Aorta (tissue), 5 donors: Measurements from ENCODE around the gene STK32A. TPM values are rescaled to one million over a fixed set of nuclear protein-coding genes. Genes with fewer than 3 reads are reported as not detected.
"Not testable (repeated sequence)": the region's sequence is repeated elsewhere in the genome, so short reads cannot be mapped to it uniquely, and the experiment has no call there.

Source experiments
- ATAC-seq: fragments of 200-7000 bp; cut with Tn5 transposase; one replicate; pipeline ENCODE4 v1.9.1; 2022; ENCODE audit warnings: moderate library complexity; ENCODE audit not compliant: low FRiP score
- DNase-seq, 2 donors: peaks; one replicate each; pipeline ENCODE4 v3.0.0-alpha.2; 2020
- H3K27ac ChIP-seq, 2 donors: one replicate each; pipeline ENCODE4 v1.5.1; 2013; ENCODE audit warnings: low read length in 2 of 2, mild to moderate bottlenecking in 2 of 2, moderate library complexity in 2 of 2, control low read depth in 1 of 2, inconsistent platforms in 1 of 2, low read depth in 1 of 2
- H3K27me3 ChIP-seq, 2 donors: one replicate each; pipeline ENCODE4 v1.6.1; 2013; ENCODE audit warnings: control low read depth in 1 of 2, low read length in 1 of 2, mild to moderate bottlenecking in 1 of 2, moderate library complexity in 1 of 2; ENCODE audit not compliant: insufficient read depth in 2 of 2, control insufficient read depth in 1 of 2
- H3K36me3 ChIP-seq, 2 donors: one replicate each; pipeline ENCODE4 v1.6.1; 2013; ENCODE audit warnings: control low read depth in 1 of 2, low read length in 1 of 2, mild to moderate bottlenecking in 1 of 2; ENCODE audit not compliant: insufficient read depth in 2 of 2, control insufficient read depth in 1 of 2
- H3K4me1 ChIP-seq, 2 donors: one replicate each; pipeline ENCODE4 v1.6.1; 2013; ENCODE audit warnings: low read length in 2 of 2, control low read depth in 1 of 2, mild to moderate bottlenecking in 1 of 2, moderate library complexity in 1 of 2; ENCODE audit not compliant: insufficient read depth in 2 of 2, control insufficient read depth in 1 of 2
- H3K4me3 ChIP-seq, 2 donors: one replicate each; pipeline ENCODE4 v1.5.1; 2013; ENCODE audit warnings: low read length in 2 of 2, control low read depth in 1 of 2, mild to moderate bottlenecking in 1 of 2
- H3K9me3 ChIP-seq: one replicate; pipeline ENCODE4 v1.6.1; 2013; ENCODE audit warnings: mild to moderate bottlenecking, low read length; ENCODE audit not compliant: control insufficient read depth
- WGBS, 2 donors: extraction: QIAGEN DNeasy Blood & Tissue Kit; methylation state at CpG; one replicate each; pipeline ENCODE4 v1.1.7; 2013; 5-methylcytosine and 5-hydroxymethylcytosine counted together
- intact Hi-C, 2 donors: fragments of 100-400 bp; cut with DNase I; formaldehyde crosslinking; loops; one replicate each; pipeline versions ENCODE4 v1.14.2 to v1.15.0; 2022
- polyA plus RNA-seq, 2 donors: library from polyadenylated mRNA; stranded (reverse); fragments of 200-250 nt; gene quantifications; one replicate each; pipeline ENCODE4 v1.2.3, GENCODE V29; 2013
- total RNA-seq, 2 donors: library from RNA; stranded (reverse); fragmentation: NEBNext Ultra II Directional; extraction: Animal tissue kit (Norgen Biotek cat#: 25700); gene quantifications; one replicate each; pipeline ENCODE4 v1.2.1, GENCODE V29; 2021
- donor health status: healthy with polysubstance abuse.
- donor health status: Bipolar disorder and iron deficiency.
- donor health status: DM: no; HTN: no; CAD: no.
- donor health status: DM: no; HTN: no; CAD: no.
- donor health status: DM: yes; HTN: yes; CAD: no.

STK32A gene
- total and polyA plus RNA-seq, 4 donors = 3.4 to 14.5 (median 5.5) TPM

DNA sequence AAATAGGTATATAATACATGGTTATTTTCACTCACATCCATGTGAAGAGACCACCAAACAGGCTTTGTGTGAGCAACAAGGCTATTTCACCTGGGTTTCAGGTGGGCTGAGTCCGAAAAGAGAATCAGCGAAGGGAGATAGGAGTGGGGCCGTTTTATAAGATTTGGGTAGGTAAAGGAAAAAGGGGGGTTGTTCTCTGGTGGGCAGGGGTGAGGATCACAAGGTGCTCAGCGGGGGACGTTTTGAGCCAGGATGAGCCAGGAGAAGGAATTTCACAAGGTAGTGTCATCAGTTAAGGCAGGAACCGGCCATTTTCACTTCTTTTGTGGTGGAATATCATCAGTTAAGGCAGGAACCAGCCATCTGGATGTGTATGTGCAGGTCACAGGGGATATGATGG lies 132.6 kb downstream of the STK32A start:
- H3K4me3 ChIP-seq, H3K36me3 ChIP-seq, H3K27me3 ChIP-seq, DNase-seq, H3K4me1 ChIP-seq, ATAC-seq, H3K9me3 ChIP-seq, H3K27ac ChIP-seq: not testable (repeated sequence)
- 88 to 92% methylated on average over 6 of the region's 6 CpGs for WGBS, 2 donors
- intact Hi-C loops = loop anchor here in 1 of 2 donors (5.0 kb wide), 1 partner anchor 145 kb away; no protein-coding TSS in a partner anchor

DNA sequence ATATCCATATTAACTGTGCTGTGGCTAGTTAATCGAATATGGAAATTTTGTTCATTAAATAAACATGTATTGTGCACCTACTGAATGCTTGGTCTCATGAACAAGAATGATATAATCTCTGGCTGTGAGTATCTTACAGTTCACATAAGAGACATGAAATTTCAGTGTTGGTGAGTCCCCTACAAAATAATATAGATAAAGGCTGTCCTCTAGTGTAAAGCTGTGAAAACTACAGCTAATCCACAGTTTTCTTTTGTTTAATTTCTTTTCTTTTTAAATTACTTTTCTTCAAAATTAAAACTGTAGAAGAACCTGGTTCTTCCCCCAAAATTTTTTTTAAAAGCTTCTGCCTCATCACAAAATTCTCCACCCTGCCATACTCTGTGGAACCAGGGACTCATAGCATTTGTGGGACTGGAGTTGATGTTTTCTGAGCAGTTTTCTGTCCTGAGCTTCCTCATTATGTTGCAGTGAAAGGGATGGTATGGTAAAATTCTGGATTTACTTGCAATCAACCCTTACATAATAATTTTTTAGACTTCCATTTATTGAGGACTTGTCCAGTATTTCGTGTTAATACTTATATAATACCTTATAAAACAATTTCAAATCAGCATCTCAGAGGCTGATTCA lies 135.0 kb downstream of the STK32A start:
- ATAC-seq (peak; percentile 64), DNase-seq (no peak)
- H3K9me3 ChIP-seq = no peaks in the 10 kb centered on the region
- 2 to 37% methylated on average over 2 of the region's 2 CpGs for WGBS, 2 donors
- H3K36me3 ChIP-seq = peaks cover 0 to 3% of the 10 kb centered on the region in 2 donors
- no peaks in the 10 kb centered on the region for H3K27me3 ChIP-seq
- no peak overlapping the region for H3K27ac ChIP-seq
- peak overlapping the region in 1 of 2 donors; percentile 48 for H3K4me3 ChIP-seq
- no peaks in the 10 kb centered on the region for H3K4me1 ChIP-seq
- intact Hi-C loops = loop anchor here (2.0 to 5.0 kb wide), 2 partner anchors 145 to 148 kb away; no protein-coding TSS in a partner anchor

DNA sequence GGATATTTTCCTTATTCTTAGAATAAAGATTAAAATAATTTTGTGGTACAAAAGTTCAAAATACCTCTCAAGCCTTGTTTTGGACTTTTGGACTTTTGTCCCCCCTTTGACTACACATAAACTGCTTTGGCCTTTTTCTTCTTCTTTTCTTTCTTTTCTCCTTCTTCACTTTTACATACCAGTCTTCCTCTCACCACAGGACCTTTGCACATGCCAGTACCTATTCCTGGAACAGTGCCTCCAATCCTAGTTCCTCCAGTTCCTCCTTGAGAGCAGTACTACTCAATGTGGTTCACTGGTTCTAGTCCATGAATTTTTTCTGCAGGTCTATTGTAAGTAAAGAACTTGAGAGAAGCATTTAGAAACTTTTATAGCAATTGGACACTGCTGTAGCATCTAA lies 136.5 kb downstream of the STK32A start:
- H3K4me3 ChIP-seq = no peak overlapping the region
- no peak overlapping the region for H3K27ac ChIP-seq
- H3K27me3 ChIP-seq = no peaks in the 10 kb centered on the region
- H3K4me1 ChIP-seq = no peaks in the 10 kb centered on the region
- no peak for DNase-seq
- intact Hi-C loops = no loop called here
- no peaks in the 10 kb centered on the region for H3K9me3 ChIP-seq
- peaks cover 0 to 3% of the 10 kb centered on the region in 2 donors for H3K36me3 ChIP-seq
- no peak for ATAC-seq

DNA sequence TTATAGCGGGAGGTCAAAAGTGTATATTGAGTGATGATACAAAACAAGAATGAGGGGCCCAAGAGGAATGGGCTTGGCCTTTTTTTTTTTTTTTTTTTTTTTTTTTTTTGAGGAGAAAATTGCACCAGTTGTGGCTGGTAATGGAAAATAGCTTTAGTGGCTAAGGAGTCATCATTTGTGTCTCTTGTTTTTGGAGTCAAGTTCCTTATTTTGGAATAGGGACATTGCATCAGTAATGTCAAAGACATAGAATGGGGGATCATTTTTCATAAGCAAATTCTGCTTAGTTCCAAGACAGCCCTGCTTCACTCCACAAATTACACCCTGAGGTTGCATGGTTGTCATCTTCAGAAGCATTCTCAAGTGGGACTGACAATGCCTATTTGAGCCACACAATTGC lies 137.4 kb downstream of the STK32A start:
- no peak overlapping the region for H3K27ac ChIP-seq
- DNase-seq (no peak), ATAC-seq (no peak)
- H3K27me3 ChIP-seq = no peaks in the 10 kb centered on the region
- 97 to 98% methylated on average over 1 of the region's 1 CpG for WGBS, 2 donors
- intact Hi-C loops = no loop called here
- no peak overlapping the region for H3K4me3 ChIP-seq
- peaks cover 0 to 3% of the 10 kb centered on the region in 2 donors for H3K36me3 ChIP-seq
- no peaks in the 10 kb centered on the region for H3K9me3 ChIP-seq
- H3K4me1 ChIP-seq = no peaks in the 10 kb centered on the region

DNA sequence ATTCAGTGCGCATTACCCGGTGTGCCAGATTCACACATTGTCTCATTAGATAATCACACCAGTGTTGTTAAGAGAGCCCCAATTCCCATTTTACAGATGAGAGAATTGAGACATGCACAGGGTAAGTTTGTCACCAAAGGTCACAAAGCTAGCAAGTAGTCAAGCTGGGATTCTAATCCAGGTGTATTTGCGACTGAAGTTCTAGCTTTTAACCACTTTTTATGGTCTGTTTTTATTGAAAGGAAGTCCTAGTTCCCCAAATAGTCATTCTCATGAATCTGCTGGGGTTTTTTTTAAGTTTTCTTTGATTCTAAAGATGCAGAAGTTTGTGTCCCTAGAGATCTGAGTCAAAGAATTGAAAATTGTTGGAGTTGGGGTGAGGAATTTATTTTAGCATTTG lies 138.5 kb downstream of the STK32A start:
- H3K9me3 ChIP-seq = no peaks in the 10 kb centered on the region
- H3K4me3 ChIP-seq = no peak overlapping the region
- no peaks in the 10 kb centered on the region for H3K27me3 ChIP-seq
- H3K36me3 ChIP-seq = peaks cover 0 to 3% of the 10 kb centered on the region in 2 donors
- 96 to 97% methylated on average over 3 of the region's 3 CpGs for WGBS, 2 donors
- DNase-seq (no peak), ATAC-seq (no peak)
- H3K27ac ChIP-seq = no peak overlapping the region
- no peaks in the 10 kb centered on the region for H3K4me1 ChIP-seq
- intact Hi-C loops = no loop called here

DNA sequence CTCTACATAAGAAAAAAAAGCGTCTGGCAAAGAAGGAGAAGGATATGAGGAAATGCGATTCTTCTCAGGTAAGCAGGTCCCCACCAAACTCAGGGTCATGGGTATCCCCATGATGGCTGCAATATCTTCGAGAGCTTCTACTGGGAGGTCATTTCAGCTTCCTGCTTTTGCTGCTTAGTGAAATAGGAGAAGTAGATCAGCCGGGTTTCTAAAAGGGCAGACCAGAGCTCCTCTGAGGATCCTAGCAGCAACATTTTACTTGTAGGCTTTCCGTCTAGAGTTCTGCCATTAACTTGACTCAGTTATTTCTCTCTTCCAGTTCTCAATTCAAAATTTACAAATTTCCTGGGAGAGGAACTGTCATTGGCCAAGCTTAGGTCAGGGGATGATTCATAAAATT lies 140.3 kb downstream of the STK32A start:
- no peaks in the 10 kb centered on the region for H3K27me3 ChIP-seq
- no peak overlapping the region for H3K4me3 ChIP-seq
- peaks cover 0 to 3% of the 10 kb centered on the region in 2 donors for H3K36me3 ChIP-seq
- H3K27ac ChIP-seq = no peak overlapping the region
- 86 to 88% methylated on average over 5 of the region's 5 CpGs for WGBS, 2 donors
- DNase-seq (no peak), ATAC-seq (no peak)
- intact Hi-C loops = no loop called here
- H3K9me3 ChIP-seq = no peaks in the 10 kb centered on the region
- H3K4me1 ChIP-seq = no peaks in the 10 kb centered on the region

DNA sequence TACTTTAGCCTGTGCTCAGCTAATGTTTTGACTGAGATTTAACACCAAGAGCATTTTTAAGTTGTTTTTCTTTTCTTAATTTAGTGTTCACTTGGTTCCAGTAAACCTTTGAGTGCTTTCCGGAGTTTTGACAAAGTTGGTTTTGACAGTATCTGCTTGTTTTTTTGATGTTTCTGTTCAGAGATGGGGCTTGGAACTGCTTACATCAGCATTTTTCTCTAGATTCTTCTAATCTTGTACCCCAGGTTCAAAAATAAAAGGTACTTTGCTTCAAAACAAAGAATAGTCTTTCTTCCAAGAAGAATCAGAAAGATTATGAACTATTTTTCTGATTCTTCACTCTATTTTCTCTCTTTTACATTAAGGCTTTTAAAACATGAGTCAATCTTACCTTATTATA lies 142.9 kb downstream of the STK32A start:
- Histone ChIP-seq H3K27ac (no peak overlapping the region), H3K27me3 (no peaks in the 10 kb centered on the region), H3K36me3 (peaks cover 0 to 3% of the 10 kb centered on the region in 2 donors), H3K9me3 (no peaks in the 10 kb centered on the region), H3K4me1 (no peaks in the 10 kb centered on the region), H3K4me3 (no peak overlapping the region)
- ATAC-seq (no peak), DNase-seq (no peak)
- intact Hi-C loops = no loop called here
- 48 to 50% methylated on average over 1 of the region's 1 CpG for WGBS, 2 donors

DNA sequence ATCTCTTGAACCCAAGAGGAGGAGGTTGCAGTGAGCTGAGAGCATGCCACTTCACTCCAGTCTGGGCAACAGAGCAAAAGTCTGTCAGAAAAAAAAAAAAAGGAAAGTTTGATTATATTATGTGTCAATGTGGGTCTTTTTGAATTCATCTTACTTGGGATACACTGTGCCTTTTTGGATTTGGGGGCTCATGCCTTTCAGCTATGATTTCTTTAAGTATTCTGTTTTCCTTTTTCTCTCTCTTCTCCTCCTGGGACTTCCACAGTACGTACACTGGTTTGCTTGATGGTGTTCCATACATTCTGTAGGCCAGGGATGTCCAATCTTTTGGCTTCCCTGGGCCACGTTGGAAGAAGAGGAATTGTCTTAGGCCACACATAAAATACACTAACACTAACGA lies 146.7 kb downstream of the STK32A start:
- Histone ChIP-seq H3K27ac (no peak overlapping the region), H3K4me1 (no peaks in the 10 kb centered on the region), H3K9me3 (no peaks in the 10 kb centered on the region), H3K27me3 (no peaks in the 10 kb centered on the region), H3K36me3 (no peaks in the 10 kb centered on the region), H3K4me3 (no peak overlapping the region)
- ATAC-seq (no peak), DNase-seq (no peak)
- intact Hi-C loops = no loop called here
- 89 to 95% methylated on average over 3 of the region's 3 CpGs for WGBS, 2 donors

DNA sequence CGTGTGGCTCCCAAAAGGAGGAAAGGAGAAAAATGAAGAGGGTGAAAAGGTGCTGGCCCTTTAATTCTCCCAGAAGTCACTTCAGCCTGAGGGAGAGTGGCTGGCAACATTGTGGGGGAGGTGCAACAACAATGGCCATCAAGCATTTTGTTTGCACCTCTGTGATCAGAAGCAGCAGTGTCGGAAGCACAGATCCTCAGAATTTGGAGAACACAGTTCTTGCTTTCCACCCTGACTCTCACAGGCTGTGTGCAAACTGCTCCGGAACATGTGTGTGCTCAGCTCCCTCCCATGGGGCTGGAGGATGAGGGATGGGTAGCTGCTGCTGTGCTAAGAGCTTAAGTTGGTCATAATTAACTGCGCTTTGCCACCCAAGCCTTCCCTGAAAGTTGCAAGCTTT lies 147.9 kb downstream of the STK32A start:
- intact Hi-C loops = no loop called here
- 18 to 30% methylated on average over 4 of the region's 4 CpGs for WGBS, 2 donors
- H3K4me1 ChIP-seq = no peaks in the 10 kb centered on the region
- H3K9me3 ChIP-seq = no peaks in the 10 kb centered on the region
- no peak for ATAC-seq
- no peaks in the 10 kb centered on the region for H3K36me3 ChIP-seq
- no peak for DNase-seq
- no peaks in the 10 kb centered on the region for H3K27me3 ChIP-seq
- H3K27ac ChIP-seq = peak overlapping the region in 1 of 2 donors; percentile 22
- H3K4me3 ChIP-seq = no peak overlapping the region
